GM18520 (cell line): ENCODE measurements around the gene THRB.

Source experiments
- ATAC-seq: cut with Tn5 transposase; IDR thresholded peaks from one replicate; pipeline ENCODE4 v1.9.1; 2021; ENCODE audit not compliant: unreplicated experiment

THRB gene

DNA sequence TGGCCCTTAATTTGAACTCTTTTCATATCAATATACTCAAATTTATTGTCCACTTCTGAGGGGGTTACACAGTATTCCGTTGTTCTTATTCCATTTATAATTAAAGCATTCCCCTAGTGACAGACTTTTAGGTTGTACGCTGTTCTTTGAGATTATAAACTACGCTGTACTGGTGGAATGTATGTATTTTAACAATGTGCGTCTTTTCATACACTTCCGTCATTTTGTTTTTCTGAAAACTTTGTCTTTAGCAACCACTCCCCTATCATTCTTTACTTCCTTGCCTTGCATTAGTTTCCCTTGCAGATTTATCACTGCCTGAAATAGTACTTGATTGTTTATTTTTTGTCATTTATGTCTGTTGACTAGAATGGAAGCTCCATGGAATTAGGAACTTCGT is 137.0 kb downstream of the THRB start:
- no peak for ATAC-seq

- no peak for ATAC-seq
Measured at GRCh38 chr3:24355806-24356205, 138.8 kb downstream of the THRB start.

DNA sequence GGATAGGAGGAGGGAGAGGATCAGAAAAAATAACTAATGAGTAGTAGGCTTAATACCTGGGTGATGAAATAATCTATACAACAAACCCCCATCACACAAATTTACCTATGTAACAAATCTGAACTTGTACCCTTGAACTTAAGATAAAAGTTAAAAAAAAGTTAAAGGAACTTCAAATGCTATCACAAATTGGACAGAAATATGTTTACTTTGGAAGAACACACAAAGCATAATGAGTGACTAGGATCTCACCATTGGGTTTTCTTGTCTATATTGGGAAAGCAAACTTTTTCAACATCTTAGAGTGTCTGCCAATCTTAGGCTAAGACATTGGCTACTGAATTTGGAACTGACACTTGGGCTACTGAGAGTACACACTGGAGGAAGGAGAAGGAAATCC is 140.4 kb downstream of the THRB start:
- ATAC-seq = no peak

GRCh38 chr3:24352893-24353553 is 141.6 kb downstream of the THRB start:
- ATAC-seq = no peak

DNA sequence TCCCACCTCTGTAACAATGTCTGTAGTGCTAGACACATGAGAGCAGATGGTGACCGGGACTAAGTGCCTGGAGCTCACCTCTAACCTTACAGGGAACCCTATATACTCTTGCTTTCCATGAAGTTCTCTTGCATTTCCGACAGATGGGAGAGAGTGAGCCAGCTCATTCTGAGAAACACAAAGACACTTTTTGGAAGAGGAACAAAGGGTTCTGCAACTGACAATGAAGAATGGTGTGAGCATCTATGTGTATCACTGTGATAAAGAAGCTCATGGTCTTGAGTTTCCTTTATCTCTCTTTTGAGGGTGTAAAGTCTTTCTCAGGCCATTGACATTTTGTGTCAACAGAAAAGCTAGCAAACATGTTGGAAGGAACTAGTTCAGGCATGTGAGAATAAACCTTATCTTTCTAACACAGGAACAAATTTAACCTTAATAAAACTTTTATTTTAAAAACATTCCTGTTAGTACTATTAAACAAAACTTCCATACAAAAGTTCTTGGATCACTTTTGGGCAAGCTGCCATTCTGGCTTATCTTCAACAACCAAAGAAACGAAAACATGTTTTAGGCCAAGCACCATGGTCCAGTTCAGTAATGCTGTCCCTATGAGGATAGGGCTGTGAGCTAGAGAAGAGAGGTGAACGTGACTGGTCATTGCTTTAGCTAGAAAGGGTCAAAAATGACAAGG is 142.7 kb downstream of the THRB start:
- no peak for ATAC-seq

- ATAC-seq = no peak
Measured at GRCh38 chr3:24349367-24350019, 145.2 kb downstream of the THRB start.

DNA sequence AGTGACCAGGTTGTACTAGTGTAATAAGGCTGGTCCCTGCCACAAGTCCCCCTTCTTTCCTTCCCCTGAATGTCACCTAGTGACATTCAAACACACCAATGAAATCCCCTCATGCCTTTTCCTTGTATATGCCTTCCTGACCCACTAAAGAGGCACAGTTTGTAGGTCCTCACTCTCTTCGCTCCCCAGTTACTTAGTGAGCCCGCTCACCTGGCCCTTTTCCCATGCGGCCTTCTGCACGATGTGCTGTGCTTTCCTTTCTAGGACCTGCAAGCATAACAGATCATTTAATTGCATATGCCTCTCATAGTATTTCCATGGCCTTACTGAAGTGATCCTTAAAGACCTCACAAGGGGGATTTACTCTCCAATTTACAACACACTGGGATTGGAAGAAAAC is 146.3 kb downstream of the THRB start:
- no peak for ATAC-seq

DNA sequence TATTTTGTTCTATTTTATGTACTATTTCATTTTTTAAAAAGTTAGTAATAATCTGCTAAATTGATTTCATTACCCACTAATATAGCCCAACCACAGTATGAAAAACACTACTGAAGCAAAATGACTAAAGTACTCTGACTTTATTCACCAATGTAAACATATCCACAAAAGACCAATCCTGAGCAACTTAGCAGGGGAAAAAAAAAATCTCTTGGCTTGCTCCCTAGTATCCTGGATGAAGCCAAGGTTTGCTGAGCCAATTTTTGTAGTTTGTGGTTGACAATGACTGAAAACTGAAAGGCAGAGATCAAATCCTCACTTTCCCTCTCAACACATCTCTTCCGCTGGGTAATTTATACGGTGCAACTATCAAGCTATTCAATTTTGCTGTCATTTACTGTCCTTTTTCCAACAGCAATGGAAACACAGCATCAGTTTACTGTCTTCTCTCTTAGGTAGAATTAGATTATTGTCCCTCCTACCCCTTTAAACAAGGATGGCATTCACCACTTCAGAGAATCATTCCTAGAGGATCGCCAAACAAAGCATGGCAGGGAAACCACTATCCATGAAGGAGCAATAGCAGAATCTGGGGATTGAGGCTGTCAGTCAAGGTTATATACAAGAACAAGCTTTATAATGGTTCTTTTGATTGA is 149.7 kb downstream of the THRB start:
- ATAC-seq = no peak

DNA sequence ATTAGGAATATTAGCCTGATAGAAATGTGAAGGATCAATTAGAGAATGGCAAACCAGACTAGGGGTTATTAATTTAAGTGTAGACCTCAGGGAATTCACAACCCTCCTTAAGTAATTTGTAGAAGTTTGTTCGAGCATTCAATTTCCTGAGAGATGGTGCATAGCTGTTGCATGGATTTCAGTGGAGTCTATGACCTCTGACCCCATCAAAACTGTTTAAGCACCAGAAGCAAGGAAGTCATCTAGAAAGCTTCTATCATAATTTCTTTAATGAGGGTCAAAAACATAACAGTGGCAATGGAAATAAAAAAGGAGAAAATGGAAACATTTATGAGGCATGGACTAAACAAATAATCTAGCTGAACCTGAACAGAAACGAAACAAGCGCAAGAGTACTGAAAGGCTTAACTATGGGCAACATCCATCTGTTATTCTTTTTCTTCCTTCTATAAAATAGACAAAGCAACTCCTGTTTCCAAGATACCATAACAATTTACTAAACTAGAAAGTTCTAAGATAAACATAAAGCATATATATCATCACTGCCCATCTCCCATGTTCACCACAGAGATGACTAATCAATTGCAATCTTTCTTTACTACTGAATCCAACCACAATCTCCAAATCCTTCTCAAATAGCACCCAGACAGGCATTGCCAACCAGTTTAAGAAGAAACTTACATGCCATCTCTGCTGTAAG is 151.4 kb downstream of the THRB start:
- ATAC-seq = no peak

DNA sequence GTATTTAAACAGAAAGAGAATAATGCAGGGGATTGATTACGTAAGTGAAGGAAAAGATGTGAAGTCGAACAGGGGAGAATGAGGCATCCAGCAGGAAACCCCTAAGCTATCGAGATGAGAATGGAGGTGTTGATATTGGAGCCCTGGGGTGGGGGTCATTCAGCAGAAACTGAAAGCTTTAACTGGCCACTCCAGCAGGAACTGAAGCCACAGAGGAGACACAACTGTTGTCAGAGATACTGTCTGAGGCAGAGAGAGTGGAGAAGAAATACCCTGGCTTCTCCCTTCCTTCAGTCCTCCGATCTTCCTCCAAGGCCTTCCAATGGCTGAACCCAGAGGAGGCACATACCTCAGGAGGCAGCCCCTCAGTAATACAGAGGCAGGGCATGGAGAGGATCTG is 152.4 kb downstream of the THRB start:
- ATAC-seq = no peak

DNA sequence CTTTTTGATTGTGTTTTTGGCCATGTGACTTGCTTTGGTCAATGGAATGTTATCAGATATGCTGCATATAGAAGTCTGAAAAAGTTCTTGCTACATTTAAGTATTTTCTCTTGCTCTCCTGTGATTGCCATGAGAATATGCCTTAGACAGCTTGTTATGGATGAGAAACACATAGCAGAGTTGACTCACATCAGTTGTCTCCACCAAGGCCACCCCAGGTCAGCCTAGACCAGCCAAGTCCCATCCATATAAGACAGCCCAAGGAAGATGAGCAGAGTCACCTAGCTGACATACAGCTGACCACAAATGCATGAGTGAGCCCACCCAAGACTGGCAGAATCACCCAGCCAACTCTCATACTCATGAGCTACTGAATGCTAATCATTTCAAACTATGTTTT is 153.0 kb downstream of the THRB start:
- ATAC-seq = no peak

- no peak for ATAC-seq
Measured at GRCh38 chr3:24340966-24341365, 153.7 kb downstream of the THRB start.

DNA sequence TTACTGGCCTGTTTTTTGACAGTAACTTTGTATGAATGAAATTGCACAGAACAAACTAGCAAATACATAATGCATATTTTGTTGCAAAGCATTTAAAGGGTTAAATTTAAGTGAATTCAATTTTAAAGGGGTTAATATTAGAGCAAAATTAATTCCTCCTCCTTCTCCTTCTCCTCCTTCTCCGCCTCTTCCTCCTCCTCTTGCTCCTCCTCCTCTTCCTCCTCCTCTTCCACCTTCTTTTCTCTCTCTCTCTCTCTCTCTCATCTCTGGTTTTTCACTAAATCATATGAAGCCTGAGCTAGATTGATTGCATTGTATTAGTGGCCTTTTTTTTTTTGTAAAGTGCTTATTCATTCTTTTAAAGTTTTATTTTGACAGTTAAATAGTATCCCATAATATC is 154.5 kb downstream of the THRB start:
- no peak for ATAC-seq

DNA sequence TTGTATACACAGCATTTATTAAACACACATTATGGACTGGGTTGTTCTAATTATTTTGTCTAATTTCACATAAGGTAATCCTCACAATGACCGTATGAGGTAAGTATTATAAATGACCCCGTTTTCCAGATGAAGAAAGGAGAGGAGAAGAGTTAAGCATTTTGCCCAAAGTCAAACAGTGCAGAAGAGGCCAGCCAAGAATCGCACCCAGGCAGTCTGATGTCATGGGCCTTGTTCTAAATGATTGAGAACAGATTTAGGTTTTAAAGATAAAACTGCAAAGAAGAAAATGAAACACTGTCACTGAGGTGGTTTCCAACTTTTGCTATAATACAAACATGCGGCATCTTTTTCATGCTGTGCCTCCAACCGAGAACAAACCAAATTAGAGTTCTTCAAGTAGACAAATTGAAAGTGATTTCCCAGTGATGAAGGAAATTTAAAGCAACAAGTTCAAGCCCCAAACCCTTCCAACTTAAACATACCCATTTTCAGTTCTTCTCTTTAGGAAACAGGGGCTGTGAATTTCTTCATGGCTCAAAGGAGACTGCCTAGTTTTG is 155.3 kb downstream of the THRB start:
- ATAC-seq = no peak

DNA sequence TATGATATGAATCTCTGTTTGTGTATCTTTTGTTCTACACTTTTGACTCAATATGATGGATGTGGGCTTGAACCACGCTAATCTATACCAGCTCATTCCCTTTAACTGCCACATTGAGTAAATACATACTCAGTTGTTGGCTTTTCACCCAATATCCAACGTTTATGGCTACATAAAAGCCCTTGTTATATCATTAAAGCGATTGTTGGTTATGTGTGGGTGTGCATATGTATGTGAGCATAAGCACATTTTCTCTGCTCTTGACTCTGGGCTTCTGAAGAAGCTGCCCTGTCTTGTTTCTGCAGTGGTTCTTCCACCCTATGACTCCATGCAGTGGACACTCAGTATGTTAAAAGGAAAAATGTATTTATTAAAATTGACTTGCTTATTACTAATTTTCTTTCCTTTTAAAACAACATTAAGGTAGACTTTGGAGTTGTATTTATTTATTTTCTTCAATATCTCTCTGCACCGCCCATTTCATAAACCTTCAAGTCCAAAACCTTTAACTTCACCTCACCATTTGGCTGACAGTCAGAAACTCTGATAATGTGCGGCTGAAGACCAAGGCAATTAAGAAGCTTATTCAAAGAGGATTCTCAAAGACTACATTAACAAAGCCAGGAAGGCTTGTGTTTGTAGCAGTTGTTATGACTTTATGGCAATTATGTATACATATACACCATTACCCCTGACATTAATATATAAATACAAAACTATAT is 156.1 kb downstream of the THRB start:
- ATAC-seq = no peak

- no peak for ATAC-seq
Measured at GRCh38 chr3:24336101-24336500, 158.5 kb downstream of the THRB start.

DNA sequence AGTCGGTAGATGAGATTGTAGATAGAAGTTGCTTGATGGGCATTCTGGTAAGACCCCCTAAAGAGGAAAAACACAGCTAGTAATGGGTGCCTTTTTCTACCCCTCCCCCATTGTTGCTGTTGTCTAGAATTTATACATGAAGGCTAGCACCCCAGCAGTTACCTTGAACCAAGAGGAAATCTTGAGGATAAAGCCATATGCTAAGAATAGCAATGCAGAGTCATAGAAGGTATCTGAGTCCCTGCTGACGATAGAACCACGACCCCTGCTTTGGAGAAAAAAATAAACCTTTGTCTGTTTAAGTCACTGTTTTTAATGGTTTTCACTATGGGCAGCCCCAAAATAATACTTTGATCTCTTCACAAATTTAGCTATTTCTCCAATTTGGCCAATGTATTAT is 162.6 kb downstream of the THRB start:
- no peak for ATAC-seq

DNA sequence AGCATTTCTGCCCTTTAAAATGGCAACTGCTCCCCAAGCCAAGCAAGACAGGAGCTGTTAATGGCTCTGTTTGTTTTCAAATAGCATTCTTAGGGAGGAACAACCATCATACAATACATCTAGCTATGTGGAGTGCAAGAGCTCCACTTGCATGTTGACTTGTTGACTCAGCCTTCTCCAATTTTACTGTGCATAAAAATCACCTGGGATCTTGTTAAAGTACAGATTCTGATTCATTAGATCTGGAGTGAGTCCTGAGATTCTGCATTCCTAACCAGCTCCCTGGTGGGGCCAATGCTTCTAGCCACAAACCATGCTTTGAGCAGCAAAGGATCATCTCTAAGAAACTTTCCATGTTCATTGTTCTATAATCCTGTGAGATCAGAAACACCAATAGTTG is 171.4 kb downstream of the THRB start:
- ATAC-seq = no peak

DNA sequence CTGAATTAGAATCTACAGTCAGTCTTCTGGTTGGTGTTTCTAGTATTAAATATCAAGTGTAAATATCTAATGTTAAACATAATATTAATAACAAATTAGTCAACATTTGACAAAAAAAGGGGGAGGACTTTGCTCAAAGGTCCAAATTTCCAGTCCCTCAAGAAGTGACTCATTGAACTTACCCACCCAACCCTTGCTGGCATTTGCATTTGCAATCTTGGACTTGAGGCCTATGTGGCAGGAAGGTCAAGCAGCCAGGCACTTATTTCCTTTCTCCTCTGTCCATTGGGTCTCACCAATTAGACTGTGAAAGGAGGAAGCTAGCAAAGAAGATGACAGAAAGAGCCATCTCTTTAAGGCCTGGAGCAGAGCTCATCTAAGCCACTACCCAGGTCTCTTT is 174.0 kb downstream of the THRB start:
- no peak for ATAC-seq

DNA sequence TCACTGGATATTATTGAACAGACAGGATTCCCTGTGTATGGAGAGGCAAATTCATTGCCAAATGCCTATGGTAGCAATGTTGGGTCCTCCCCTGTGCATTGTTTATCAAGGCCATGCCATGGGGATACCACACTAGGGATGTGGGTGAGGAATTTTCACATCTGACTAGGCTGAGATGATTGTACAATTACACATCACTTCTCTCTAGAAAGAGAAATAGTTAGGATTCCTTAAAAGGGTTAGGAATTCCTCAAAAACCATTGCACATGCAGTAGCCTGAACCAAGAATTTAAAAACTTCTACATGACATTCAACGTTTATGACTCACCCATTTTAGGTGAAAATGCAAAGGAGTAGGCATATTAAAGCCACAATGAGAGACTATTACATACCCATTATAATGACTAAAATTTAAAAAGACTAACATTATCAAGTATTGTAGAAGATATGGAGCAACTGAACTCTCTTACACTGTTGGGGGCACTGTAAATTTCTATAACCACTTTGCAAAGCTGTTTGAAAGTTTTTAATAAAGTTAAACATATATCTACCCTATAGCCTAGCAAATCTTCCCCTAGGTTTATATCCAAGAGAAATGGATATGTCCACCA is 175.9 kb downstream of the THRB start:
- no peak for ATAC-seq
